GM12872 (cell line): ENCODE results near the gene MYBPC3.

Experiments
- CTCF ChIP-seq: IDR thresholded peaks from 3 replicates; pipeline ENCODE4 v1.5.1; 2011; ENCODE audit warnings: low read depth, mild to moderate bottlenecking, low read length, moderate library complexity; ENCODE audit not compliant: insufficient read depth

The MYBPC3 gene

GRCh38 chr11:47352556-47352955 lies at the start of gene MYBPC3:
Gene MYBPC3, minus strand, starts transcription at chr11:47352702. Its CDS starts 55 bp downstream, at chr11:47352647.
- no peak for TF ChIP-seq CTCF

GRCh38 chr11:47400768-47401279 lies 48.3 kb upstream of the MYBPC3 start:
- no peak for TF ChIP-seq CTCF

GRCh38 chr11:47399860-47400767 lies 47.6 kb upstream of the MYBPC3 start:
- TF ChIP-seq CTCF, result no peak

GRCh38 chr11:47398551-47398950 lies 46.0 kb upstream of the MYBPC3 start:
- TF ChIP-seq CTCF, result no peak

GRCh38 chr11:47398011-47398410 lies 45.5 kb upstream of the MYBPC3 start:
- TF ChIP-seq CTCF, result no peak

- TF ChIP-seq CTCF, result no peak
Observed at GRCh38 chr11:47396049-47396320, 43.5 kb upstream of the MYBPC3 start.

- TF ChIP-seq CTCF, result no peak
Observed at GRCh38 chr11:47395223-47396048, 42.9 kb upstream of the MYBPC3 start.
